Activated naive CD4-positive, alpha-beta T cell treated with anti-CD3 and anti-CD28 coated beads, Interleukin-2, amount 10 ng/mL, durations not matched to agents 5 hours and 36 hours (primary cell): ENCODE measurements around the gene CNN3. TPM values are rescaled to one million over a fixed set of nuclear protein-coding genes. Genes with fewer than 3 reads are reported as not detected.

Experiments used
- total RNA-seq, 2 experiments: library from RNA; stranded (reverse); gene quantifications; one replicate each; pipeline ENCODE4 v1.2.3, GENCODE V29; 2021

Gene CNN3
- 1 to 10 TPM; 7.8 to 8.2 TPM for total RNA-seq

GRCh38 chr1:94926915-94927404, at the start of gene CNN3:
Gene CNN3 (minus strand): TSS chr1:94927110. CDS start chr1:94926894, 216 bp downstream.

Other genes starting within 250 kb of the CNN3 start
- not detected for gene SLC44A3, start 106.8 kb downstream of the CNN3 start, total RNA-seq
- 1 to 10 TPM; 2.1 to 2.5 TPM for gene ALG14, start 145.8 kb upstream of the CNN3 start, total RNA-seq
- gene TLCD4, start 190.2 kb upstream of the CNN3 start, total RNA-seq: under 1 TPM; 0.12 to 0.23 TPM